A673 (cell line): ENCODE results near the gene NUB1. TPM values are rescaled to one million over a fixed set of nuclear protein-coding genes. Genes with fewer than 3 reads are reported as not detected.

Experiments
- BruUV-seq: library from RNA; stranded (reverse); fragments of 400-500 nt; replicated peaks from 2 replicates; lab custom pipeline; 2021; lab: Mats Ljungman, UMichigan
- CTCF ChIA-PET: fragments of 300-600 bp; sonication (Branson Sonifier 250); formaldehyde crosslinking; loops from one replicate; lab custom pipeline; 2022; ENCODE audit warnings: antibody characterized with exemption; lab: Charles Lee
- POLR2A ChIA-PET: fragments of 300-600 bp; sonication (Branson Sonifier 250); formaldehyde crosslinking; loops from one replicate; lab custom pipeline; 2022; ENCODE audit warnings: antibody characterized with exemption; ENCODE audit not compliant: low non-redundant PET; lab: Charles Lee
- DNase-seq: peaks from one replicate; pipeline ENCODE4 v3.0.0-alpha.2; 2015; ENCODE audit warnings: low spot score
- H3K27ac ChIP-seq: fragments of 200-600 bp; sonication (generic); 2 replicates; pipeline ENCODE4 v1.5.1; 2016; ENCODE audit warnings: mixed run types, low read depth, mild to moderate bottlenecking, mixed read lengths, antibody characterized with exemption, low read length; ENCODE audit not compliant: poor library complexity, severe bottlenecking
- H3K27me3 ChIP-seq: fragments of 200-600 bp; sonication (generic); replicated peaks from 2 replicates; pipeline ENCODE4 v1.6.1; 2017; ENCODE audit warnings: mixed run types, low read depth, mild to moderate bottlenecking, mixed read lengths, antibody characterized with exemption, low read length; ENCODE audit not compliant: insufficient read depth, poor library complexity
- H3K36me3 ChIP-seq: fragments of 200-600 bp; sonication (generic); 2 replicates; pipeline ENCODE4 v1.6.1; 2016; ENCODE audit warnings: mixed run types, mild to moderate bottlenecking, mixed read lengths, antibody characterized with exemption, low read length; ENCODE audit not compliant: insufficient read depth, poor library complexity, severe bottlenecking
- H3K4me1 ChIP-seq: fragments of 200-600 bp; sonication (generic); 2 replicates; pipeline ENCODE4 v1.6.1; 2017; ENCODE audit warnings: mixed run types, mild to moderate bottlenecking, mixed read lengths, antibody characterized with exemption, low read length; ENCODE audit not compliant: insufficient read depth, poor library complexity, severe bottlenecking
- H3K4me3 ChIP-seq: fragments of 200-600 bp; sonication (generic); 2 replicates; pipeline ENCODE4 v1.5.1; 2016; ENCODE audit warnings: low read depth, mixed run types, mild to moderate bottlenecking, mixed read lengths, low read length; ENCODE audit not compliant: poor library complexity, severe bottlenecking
- H3K9me3 ChIP-seq: fragments of 200-600 bp; sonication (generic); 2 replicates; pipeline ENCODE4 v1.6.1; 2016; ENCODE audit warnings: mixed run types, low read depth, mild to moderate bottlenecking, mixed read lengths, antibody characterized with exemption, low read length; ENCODE audit not compliant: poor library complexity, severe bottlenecking
- CTCF ChIP-seq: fragments of 300-800, 200-600 bp; sonication (generic); conservative IDR thresholded peaks from 2 replicates; pipeline ENCODE4 v1.5.1; 2017; ENCODE audit warnings: low read depth, mild to moderate bottlenecking, antibody characterized with exemption, low read length, moderate library complexity, mixed read lengths
- EZH2 ChIP-seq: fragments of 200-600 bp; sonication (generic); IDR thresholded peaks from 2 replicates; pipeline ENCODE4 v1.6.1; 2017; ENCODE audit warnings: borderline replicate concordance, low read depth, mild to moderate bottlenecking, mixed read lengths, antibody characterized with exemption, low read length; ENCODE audit not compliant: poor library complexity, severe bottlenecking
- intact Hi-C: fragments of 100-400 bp; cut with micrococcal nuclease; formaldehyde crosslinking; loops from one replicate; pipeline ENCODE4 v1.10.0; 2022; ENCODE audit not compliant: unreplicated experiment
- total RNA-seq: library from RNA; stranded (reverse); gene quantifications from 2 replicates; pipeline ENCODE4 v1.2.3, GENCODE V29; 2021

NUB1 gene
- total RNA-seq, 1 experiment from 2014 or later, result 36.9 TPM

- ChIA-PET POLR2A (no interaction called here), CTCF (no interaction called here)
- no peak for TF ChIP-seq CTCF
- no peak for TF ChIP-seq EZH2
- intact Hi-C loops, result no loop called here
- no peaks in the 10 kb centered on the region for H3K4me1 ChIP-seq
- no peak overlapping the region for H3K4me3 ChIP-seq
- H3K27me3 ChIP-seq, result no peaks in the 10 kb centered on the region
- BruUV-seq, result no TSS peak
- H3K27ac ChIP-seq, result no peak overlapping the region
- no peaks in the 10 kb centered on the region for H3K36me3 ChIP-seq
- no peak for DNase-seq
- no peaks in the 10 kb centered on the region for H3K9me3 ChIP-seq
Observed at GRCh38 chr7:151392002-151392401, 50.4 kb downstream of the NUB1 start.

- H3K9me3 ChIP-seq, result no peaks in the 10 kb centered on the region
- no peaks in the 10 kb centered on the region for H3K27me3 ChIP-seq
- DNase-seq, result no peak
- ChIA-PET CTCF (no interaction called here), POLR2A (no interaction called here)
- H3K4me3 ChIP-seq, result no peak overlapping the region
- intact Hi-C loops, result no loop called here
- no peaks in the 10 kb centered on the region for H3K36me3 ChIP-seq
- BruUV-seq, result no TSS peak
- no peaks in the 10 kb centered on the region for H3K4me1 ChIP-seq
- H3K27ac ChIP-seq, result no peak overlapping the region
- TF ChIP-seq CTCF (no peak), EZH2 (no peak)
Observed at GRCh38 chr7:151392426-151392825, 50.8 kb downstream of the NUB1 start.

GRCh38 chr7:151393031-151393977, 51.7 kb downstream of the NUB1 start:
- no peak for DNase-seq
- Histone ChIP-seq H3K27me3 (no peaks in the 10 kb centered on the region), H3K27ac (no peak overlapping the region), H3K36me3 (no peaks in the 10 kb centered on the region), H3K4me3 (no peak overlapping the region), H3K9me3 (no peaks in the 10 kb centered on the region), H3K4me1 (no peaks in the 10 kb centered on the region)
- intact Hi-C loops, result no loop called here
- POLR2A ChIA-PET, result no interaction called here
- CTCF ChIA-PET, result no interaction called here
- BruUV-seq, result no TSS peak
- TF ChIP-seq CTCF, result no peak
- no peak for TF ChIP-seq EZH2
